Measurements from ENCODE around the gene CDHR5.

Gene CDHR5

DNA sequence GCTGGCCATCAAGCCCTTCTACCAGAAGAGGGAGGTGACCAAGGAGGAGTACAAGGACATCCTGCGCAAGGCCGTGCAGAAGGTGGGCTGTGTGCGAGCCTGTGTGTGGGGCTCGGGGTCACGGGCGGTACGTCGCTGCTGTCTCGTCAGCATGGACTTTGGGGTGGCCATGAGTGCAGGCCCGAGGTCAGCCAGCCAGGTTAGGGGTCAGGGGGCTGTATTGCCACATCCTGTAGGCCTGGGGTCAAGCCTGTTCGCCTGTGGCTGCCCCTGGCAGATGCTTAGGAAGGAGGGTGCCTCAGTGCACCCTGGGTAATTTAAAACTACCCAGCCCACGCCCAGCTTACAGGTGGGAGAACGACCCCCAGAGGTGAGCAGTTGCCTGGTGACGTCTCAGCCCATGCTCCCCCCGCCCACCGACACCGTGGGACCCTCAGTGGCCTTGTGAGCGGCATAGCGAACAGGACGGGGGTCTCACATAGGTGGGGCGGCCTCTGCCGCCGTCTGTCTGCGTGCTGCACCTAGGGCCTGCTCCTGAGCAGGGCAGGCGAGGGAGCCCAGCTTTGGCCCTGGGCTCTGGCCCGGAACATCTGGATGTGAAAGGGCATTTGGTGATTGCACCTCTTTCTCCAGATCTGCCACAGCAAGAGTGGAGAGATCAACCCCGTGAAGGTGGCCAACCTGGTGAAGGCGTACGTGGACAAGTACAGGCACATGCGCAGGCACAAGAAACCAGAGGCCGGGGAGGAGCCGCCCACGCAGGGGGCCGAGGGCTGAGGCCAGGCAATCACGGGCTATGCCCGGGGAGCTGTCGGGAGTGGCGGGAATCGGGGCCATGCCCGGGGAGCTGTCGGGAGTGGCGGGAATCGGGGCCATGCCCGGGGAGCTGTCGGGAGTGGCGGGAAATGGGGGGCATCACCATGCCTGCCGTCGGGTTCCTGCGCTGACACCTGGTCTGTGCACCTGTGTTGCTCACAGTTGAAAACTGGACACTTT, 13.5 kb downstream of the CDHR5 start:
- in situ Hi-C loops (cut with MboI; ENCODE audit: low sequenced_read_pairs): no loop called here

- in situ Hi-C loops (cut with MboI; ENCODE audit: low sequenced_read_pairs): no loop called here
These were observed 14.5 kb downstream of the CDHR5 start for GRCh38 chr11:610146-610801.

DNA sequence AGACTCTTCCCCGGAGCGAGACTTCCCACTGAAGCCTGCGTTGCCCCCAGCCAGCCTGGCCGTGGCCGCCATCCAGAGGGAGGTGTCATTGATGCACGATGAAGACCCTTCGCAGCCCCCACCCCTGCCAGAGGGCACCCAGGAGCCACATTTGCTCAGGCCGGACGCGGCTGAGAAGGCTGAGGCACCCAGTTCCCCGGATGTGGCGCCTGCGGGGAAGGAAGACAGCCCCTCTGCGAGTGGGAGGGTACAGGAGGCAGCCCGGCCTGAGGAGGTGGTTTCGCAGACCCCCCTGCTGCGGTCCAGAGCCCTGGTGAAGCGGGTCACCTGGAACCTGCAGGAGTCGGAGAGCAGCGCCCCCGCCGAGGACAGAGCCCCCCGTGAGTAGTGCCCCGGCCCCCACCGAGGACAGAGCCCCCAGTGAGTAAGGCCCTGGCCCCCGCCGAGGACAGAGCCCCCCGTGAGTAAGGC, 15.4 kb downstream of the CDHR5 start:
- in situ Hi-C loops (cut with MboI; ENCODE audit: low sequenced_read_pairs): no loop called here

- in situ Hi-C loops (cut with MboI; ENCODE audit: low sequenced_read_pairs): no loop called here
These were observed 15.9 kb downstream of the CDHR5 start for GRCh38 chr11:608791-609251.

GRCh38 chr11:607971-608659, 16.6 kb downstream of the CDHR5 start:
- in situ Hi-C loops (cut with MboI; ENCODE audit: low sequenced_read_pairs): no loop called here

GRCh38 chr11:607020-607780, 17.6 kb downstream of the CDHR5 start:
- in situ Hi-C loops (cut with MboI; ENCODE audit: low sequenced_read_pairs): no loop called here

DNA sequence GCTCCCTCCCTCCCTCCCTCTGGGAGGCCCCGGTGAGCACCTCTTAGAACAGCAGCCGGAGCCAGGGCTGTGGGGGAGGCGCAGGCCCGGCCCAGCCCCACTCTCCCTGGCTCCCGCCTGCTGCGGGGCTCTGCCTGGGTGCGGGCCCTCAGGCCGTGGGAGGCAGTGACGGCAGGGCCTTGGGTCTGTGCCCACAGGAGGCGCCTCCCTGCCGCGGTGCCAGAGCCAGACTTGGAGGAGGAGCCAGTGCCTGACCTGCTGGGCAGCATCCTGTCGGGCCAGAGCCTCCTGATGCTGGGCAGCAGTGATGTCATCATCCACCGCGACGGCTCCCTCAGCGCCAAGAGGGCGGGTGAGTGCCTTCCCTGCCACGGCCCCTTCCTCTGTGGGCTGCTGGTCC, 18.5 kb downstream of the CDHR5 start:
- in situ Hi-C loops (cut with MboI; ENCODE audit: low sequenced_read_pairs): no loop called here

GRCh38 chr11:605286-606129, 19.2 kb downstream of the CDHR5 start:
- in situ Hi-C loops (cut with MboI; ENCODE audit: low sequenced_read_pairs): no loop called here

DNA sequence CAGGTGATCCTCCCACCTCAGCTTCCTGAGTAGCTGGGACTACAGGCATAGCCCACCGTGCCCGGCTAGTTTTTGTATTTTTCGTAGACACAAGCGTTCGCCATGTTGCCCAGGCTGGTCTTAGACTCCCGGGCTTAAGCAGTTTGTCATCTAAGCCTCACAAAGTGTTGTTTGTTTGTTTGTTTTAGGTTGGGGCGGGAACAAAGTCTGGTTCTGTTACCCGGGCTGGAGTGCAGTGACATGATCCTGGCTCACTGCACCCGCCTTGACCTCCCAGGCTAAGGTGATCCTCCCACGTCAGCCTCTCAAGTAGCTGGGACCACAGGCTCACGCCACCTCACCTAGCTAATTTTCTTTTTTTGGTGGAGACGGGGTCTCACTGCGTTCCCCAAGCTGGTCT, 21.6 kb downstream of the CDHR5 start:
- in situ Hi-C loops (cut with MboI; ENCODE audit: low sequenced_read_pairs): no loop called here

GRCh38 chr11:601573-602245, 23.0 kb downstream of the CDHR5 start:
- in situ Hi-C loops (cut with MboI; ENCODE audit: low sequenced_read_pairs): no loop called here

GRCh38 chr11:598005-598680, 26.6 kb downstream of the CDHR5 start:
- in situ Hi-C loops (cut with MboI; ENCODE audit: low sequenced_read_pairs): no loop called here

GRCh38 chr11:597166-597725, 27.5 kb downstream of the CDHR5 start:
- in situ Hi-C loops (cut with MboI; ENCODE audit: low sequenced_read_pairs): no loop called here

- in situ Hi-C loops (cut with MboI; ENCODE audit: low sequenced_read_pairs): no loop called here
These were observed 28.4 kb downstream of the CDHR5 start for GRCh38 chr11:596374-596773.

DNA sequence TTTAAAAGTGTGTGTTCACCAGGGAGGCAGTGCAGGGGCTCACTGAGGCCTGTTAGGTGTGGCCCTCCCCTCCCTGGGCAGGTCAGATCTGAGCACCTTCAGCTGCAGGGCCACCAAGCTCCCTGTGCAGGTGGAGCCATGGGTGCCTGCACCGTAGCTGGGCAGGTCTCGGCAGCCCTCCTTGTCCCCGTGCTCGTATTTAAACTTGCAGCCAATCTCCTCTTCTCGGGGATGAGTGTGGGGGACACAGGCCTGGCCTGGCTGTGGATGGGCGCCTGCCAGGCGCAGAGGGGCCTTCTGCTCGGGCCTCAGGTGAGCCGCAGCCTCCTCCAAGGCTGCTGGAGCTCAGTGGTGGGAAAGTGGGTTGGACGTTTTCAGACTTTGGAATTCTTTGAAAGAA, 29.4 kb downstream of the CDHR5 start:
- in situ Hi-C loops (cut with MboI; ENCODE audit: low sequenced_read_pairs): no loop called here

- in situ Hi-C loops (cut with MboI; ENCODE audit: low sequenced_read_pairs): no loop called here
These were observed 31.4 kb downstream of the CDHR5 start for GRCh38 chr11:593347-593746.

DNA sequence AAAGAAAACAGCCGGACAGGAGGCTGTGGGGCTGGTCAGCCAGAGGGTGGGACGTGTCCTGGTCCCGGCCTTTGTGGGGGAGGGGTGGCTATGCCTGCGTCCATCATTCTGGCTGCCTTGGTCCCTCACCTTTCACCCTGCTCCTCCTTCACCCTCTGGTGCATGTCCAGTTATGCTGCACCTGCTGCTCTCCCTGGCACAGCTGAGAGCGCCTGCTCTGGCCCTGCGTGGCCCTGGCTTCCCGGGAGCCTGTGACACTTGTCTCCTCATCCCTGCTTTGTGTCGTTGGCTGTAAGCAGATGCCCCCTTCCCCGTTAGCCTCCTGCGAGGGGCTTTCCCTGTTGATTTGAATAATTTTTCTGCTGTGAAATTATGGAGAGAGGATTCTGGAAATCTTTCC, 31.8 kb downstream of the CDHR5 start:
- in situ Hi-C loops (cut with MboI; ENCODE audit: low sequenced_read_pairs): no loop called here

DNA sequence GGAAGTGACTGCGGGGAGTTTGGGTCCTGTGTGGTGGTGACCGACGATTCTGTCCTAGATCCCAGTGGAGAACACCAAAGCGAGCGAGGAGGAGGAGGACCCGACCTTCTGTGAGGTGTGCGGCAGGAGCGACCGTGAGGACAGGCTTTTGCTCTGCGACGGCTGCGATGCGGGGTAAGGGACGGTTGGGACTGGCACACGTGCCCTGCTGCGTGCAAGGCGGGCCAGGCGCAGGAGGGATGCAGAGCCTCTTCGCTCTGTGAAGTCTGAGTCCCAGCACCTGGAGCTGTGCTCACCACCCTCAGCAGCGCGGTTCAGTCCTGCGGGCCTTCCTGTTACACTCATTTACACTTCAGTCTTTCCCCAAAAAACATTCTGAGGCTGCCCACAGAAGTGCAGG, 32.3 kb downstream of the CDHR5 start:
- in situ Hi-C loops (cut with MboI; ENCODE audit: low sequenced_read_pairs): no loop called here

DNA sequence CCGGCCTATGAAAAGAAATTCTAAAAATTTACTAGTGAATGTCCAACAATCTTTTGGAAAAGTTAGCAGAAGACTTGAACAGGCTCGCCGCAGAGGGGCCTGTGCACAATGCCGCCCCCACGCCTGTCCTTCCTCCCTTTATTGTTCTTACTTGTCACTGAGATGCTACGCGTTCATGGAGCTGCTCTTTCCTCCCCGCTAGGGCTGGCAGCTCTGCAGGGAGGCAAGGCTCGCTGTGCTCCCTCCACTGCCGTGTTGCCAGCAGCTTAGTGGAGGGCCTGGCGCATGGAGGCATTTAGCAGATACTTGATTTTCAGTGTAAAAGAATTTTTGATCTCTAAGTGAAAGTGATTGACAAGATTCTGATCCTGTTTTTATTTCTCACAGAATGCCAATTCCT, 33.8 kb downstream of the CDHR5 start:
- in situ Hi-C loops (cut with MboI; ENCODE audit: low sequenced_read_pairs): no loop called here
